Body of pancreas (tissue), 4 donors: ENCODE data around the gene SLC25A41. TPM values are rescaled to one million over a fixed set of nuclear protein-coding genes. Genes with fewer than 3 reads are reported as not detected.

ENCODE experiments used
- ATAC-seq: fragments of 150-250 bp; one replicate; pipeline ENCODE4 v1.9.1; 2016
- DNase-seq, 4 donors: peaks; one replicate each; pipeline ENCODE4 v3.0.0-alpha.2; 2019
- H3K27ac ChIP-seq, 4 donors: fragments of 200-600 bp; sonication (generic); 1 replicate in 3 of 4; 2 replicates in 1 of 4; pipeline versions ENCODE4 v1.5.1 to v1.6.1; 2016 to 2019; ENCODE audit warnings: mild to moderate bottlenecking in 1 of 4, mixed read lengths in 1 of 4, moderate library complexity in 1 of 4
- H3K27me3 ChIP-seq, 2 donors: fragments of 200-600 bp; sonication (generic); one replicate each; pipeline ENCODE4 v1.6.0; 2016; ENCODE audit warnings: mild to moderate bottlenecking in 1 of 2
- H3K36me3 ChIP-seq, 2 donors: fragments of 200-600 bp; sonication (generic); replicated peaks in 1 of 2; 2 replicates each; pipeline ENCODE4 v1.5.1; 2016; ENCODE audit warnings: low read depth in 2 of 2; ENCODE audit not compliant: insufficient read depth in 1 of 2
- H3K4me1 ChIP-seq: fragments of 200-600 bp; sonication (generic); one replicate; pipeline ENCODE4 v1.6.0; 2016
- H3K4me3 ChIP-seq, 2 donors: fragments of 200-600 bp; sonication (generic); 1 replicate in 1 of 2; 2 replicates in 1 of 2; pipeline ENCODE4 v1.5.1; 2016 to 2019
- H3K9me3 ChIP-seq, 3 donors: fragments of 200-600 bp; sonication (generic); 1 replicate in 2 of 3; 2 replicates in 1 of 3; pipeline ENCODE4 v1.5.1; 2016
- CTCF ChIP-seq, 7 experiments: fragments of 450-650 bp in 4 of 7; fragments of 200-600 bp in 3 of 7; sonication (generic) in 3 of 7; IDR thresholded peaks; one replicate each; pipeline ENCODE4 v1.5.1; 2016 to 2019; ENCODE audit warnings: antibody characterized with exemption in 7 of 7
- POLR2A ChIP-seq, 3 donors: fragments of 450-650 bp; IDR thresholded peaks; one replicate each; pipeline ENCODE4 v1.6.1; 2016; ENCODE audit warnings: antibody characterized with exemption in 3 of 3, mild to moderate bottlenecking in 2 of 3
- WGBS, 2 donors: methylation state at CpG; one replicate each; pipeline ENCODE4 v1.1.5; 2017; 5-methylcytosine and 5-hydroxymethylcytosine counted together
- intact Hi-C: fragments of 100-400 bp; cut with DNase I; formaldehyde crosslinking; loops from one replicate; pipeline ENCODE4 v1.15.1; 2023
- microRNA-seq, 2 donors: library from miRNA; unstranded; fragments of <30 nt; microRNA quantifications; one replicate each; pipeline ENCODE4, GENCODE V29; 2016; ENCODE audit warnings: borderline number of aligned reads in 2 of 2, borderline replicate concordance in 2 of 2
- small RNA-seq: library from RNA; depleted of rRNA; stranded (forward); fragments of <200 nt; gene quantifications from one replicate; pipeline ENCODE3, GENCODE V24; 2016
- total RNA-seq, 2 donors: library from RNA; depleted of rRNA; stranded (reverse); fragments of >200 nt; gene quantifications; one replicate each; pipeline ENCODE4 v1.1.0, GENCODE V29; 2016

SLC25A41 gene
- total RNA-seq, 2 donors from 2014 or later: not detected

GRCh38 chr19:6381030-6381750, 52.4 kb downstream of the SLC25A41 start:
- Histone ChIP-seq H3K36me3 (peaks cover 17 to 34% of the 10 kb centered on the region in 2 donors), H3K9me3 (no peaks in the 10 kb centered on the region), H3K27me3 (no peaks in the 10 kb centered on the region), H3K4me1 (no peaks in the 10 kb centered on the region), H3K27ac (no peak overlapping the region), H3K4me3 (no peak overlapping the region)
- intact Hi-C loops: no loop called here
- no peak for TF ChIP-seq POLR2A (IDR thresholded peaks at IDR 0.05)
- DNase-seq: no peak
- no peak for ATAC-seq
- WGBS, 2 donors: 96% methylated on average over 32 to 36 of the region's 40 CpGs

GRCh38 chr19:6379744-6380143, 53.8 kb downstream of the SLC25A41 start:
- no peak for TF ChIP-seq POLR2A (IDR thresholded peaks at IDR 0.05)
- no peak for TF ChIP-seq CTCF (IDR thresholded peaks at IDR 0.05)
- Histone ChIP-seq H3K27me3 (no peaks in the 10 kb centered on the region), H3K36me3 (peaks cover 17 to 31% of the 10 kb centered on the region in 2 donors), H3K4me1 (no peaks in the 10 kb centered on the region), H3K4me3 (no peak overlapping the region), H3K27ac (no peak overlapping the region), H3K9me3 (no peaks in the 10 kb centered on the region)
- 94 to 97% methylated on average over 3 of the region's 3 CpGs for WGBS, 2 donors
- ATAC-seq (no peak), DNase-seq (no peak)
- intact Hi-C loops: no loop called here

GRCh38 chr19:6378486-6378885, 55.1 kb downstream of the SLC25A41 start:
- no peaks in the 10 kb centered on the region for H3K27me3 ChIP-seq
- WGBS, 2 donors: 85 to 86% methylated on average over 6 to 9 of the region's 9 CpGs
- TF ChIP-seq POLR2A (IDR thresholded peaks at IDR 0.05) (no peak), CTCF (IDR thresholded peaks at IDR 0.05) (no peak)
- no peak overlapping the region for H3K27ac ChIP-seq
- DNase-seq (no peak), ATAC-seq (no peak)
- no peak overlapping the region for H3K4me3 ChIP-seq
- H3K9me3 ChIP-seq: no peaks in the 10 kb centered on the region
- intact Hi-C loops: no loop called here
- H3K36me3 ChIP-seq: peaks cover 17 to 27% of the 10 kb centered on the region in 2 donors
- H3K4me1 ChIP-seq: peaks cover 6% of the 10 kb centered on the region

GRCh38 chr19:6378041-6378440, 55.5 kb downstream of the SLC25A41 start:
- Histone ChIP-seq H3K4me1 (peaks cover 6% of the 10 kb centered on the region), H3K27me3 (no peaks in the 10 kb centered on the region), H3K36me3 (peaks cover 17 to 23% of the 10 kb centered on the region in 2 donors), H3K9me3 (no peaks in the 10 kb centered on the region), H3K27ac (no peak overlapping the region), H3K4me3 (no peak overlapping the region)
- ATAC-seq: no peak
- intact Hi-C loops: no loop called here
- 86 to 89% methylated on average over 3 to 6 of the region's 6 CpGs for WGBS, 2 donors
- DNase-seq: no peak
- no peak for TF ChIP-seq POLR2A (IDR thresholded peaks at IDR 0.05)
- TF ChIP-seq CTCF (IDR thresholded peaks at IDR 0.05): no peak

- WGBS, 2 donors: 71 to 81% methylated on average over 17 to 18 of the region's 19 CpGs
- Histone ChIP-seq H3K9me3 (no peaks in the 10 kb centered on the region), H3K27ac (no peak overlapping the region), H3K4me1 (peaks cover 6% of the 10 kb centered on the region), H3K27me3 (no peaks in the 10 kb centered on the region), H3K4me3 (no peak overlapping the region), H3K36me3 (peaks cover 15 to 17% of the 10 kb centered on the region in 2 donors)
- ATAC-seq (no peak), DNase-seq (no peak)
- intact Hi-C loops: no loop called here
- no peak for TF ChIP-seq POLR2A (IDR thresholded peaks at IDR 0.05)
- no peak for TF ChIP-seq CTCF (IDR thresholded peaks at IDR 0.05)
These were observed 56.9 kb downstream of the SLC25A41 start for GRCh38 chr19:6376512-6377190.

Small RNA genes within 50 kb of the gene (microRNA-seq; reads per million reads assigned to microRNA genes)
- gene MIR3940 (2.3 to 4.5 reads per million in 2 donors), gene MIR6790 (0 reads per million in 2 donors), gene MIR6885 (0.45 to 0.47 reads per million in 2 donors)

Small RNA genes within 50 kb of the gene (small RNA-seq; reads per million reads assigned to genes)
- gene MIR6790 (not detected), gene MIR6885 (not detected)

Other genes with a start within 250 kb of the SLC25A41 start
- 10 to 100 TPM; 16.3 to 23.7 TPM for gene MLLT1, start 153.8 kb downstream of the SLC25A41 start, total RNA-seq
- gene ACER1, start 100.2 kb downstream of the SLC25A41 start, total RNA-seq: not detected
- 10 to 100 TPM; 32.3 to 62.8 TPM for gene CLPP, start 72.2 kb downstream of the SLC25A41 start, total RNA-seq
- gene ALKBH7, start 61.0 kb downstream of the SLC25A41 start, total RNA-seq: 10 to 100 TPM; 41.2 to 64.6 TPM
- gene PSPN, start 57.8 kb downstream of the SLC25A41 start, total RNA-seq: 1 to 10 TPM in 1 of 2 donors, under 1 TPM in 1; 0.52 to 8.6 TPM
- gene GTF2F1, start 40.6 kb downstream of the SLC25A41 start, total RNA-seq: 10 to 100 TPM; 37.4 to 51.1 TPM
- gene KHSRP, start 9.0 kb downstream of the SLC25A41 start, total RNA-seq: 10 to 100 TPM; 54.0 to 83.4 TPM
- 10 to 100 TPM; 11.5 to 49.3 TPM for gene SLC25A23, start 26.0 kb upstream of the SLC25A41 start, total RNA-seq
- 10 to 100 TPM; 35.8 to 37.6 TPM for gene CRB3, start 30.5 kb upstream of the SLC25A41 start, total RNA-seq
- 1 to 10 TPM; 1.0 to 1.3 TPM for gene DENND1C, start 48.0 kb upstream of the SLC25A41 start, total RNA-seq
- 1 to 10 TPM; 3.0 to 3.4 TPM for gene TUBB4A, start 68.5 kb upstream of the SLC25A41 start, total RNA-seq
- gene TNFSF9, start 97.3 kb upstream of the SLC25A41 start, total RNA-seq: 1 to 10 TPM in 1 of 2 donors, not detected in 1; 2.6 TPM
- gene CD70, start 157.4 kb upstream of the SLC25A41 start, total RNA-seq: not detected
- gene TNFSF14, start 236.4 kb upstream of the SLC25A41 start, total RNA-seq: 1 to 10 TPM in 1 of 2 donors, under 1 TPM in 1; 0.26 to 4.3 TPM